A549 (cell line): ENCODE data around the gene SLC25A26.
A peak's percentile ranks its signal among the peaks of the same experiment; 100 is the strongest.

Source experiments
- BHLHE40 ChIP-seq: IDR thresholded peaks from 2 replicates; pipeline ENCODE4 v1.6.1; 2012; ENCODE audit warnings: low read depth, low read length, inconsistent platforms
- CEBPB ChIP-seq, 2 experiments: fragments of >200 bp in 1 of 2; sonication (Bioruptor Twin) in 1 of 2; formaldehyde crosslinking in 1 of 2; IDR thresholded peaks; 2 replicates each; pipeline ENCODE4 v1.6.1; 2012 to 2016
- CHD2 ChIP-seq: fragments of 150-350 bp; IDR thresholded peaks from 2 replicates; pipeline ENCODE4 v1.6.1; 2014; ENCODE audit warnings: low read length; ENCODE audit not compliant: partially characterized antibody
- CTCF ChIP-seq: fragments of >200 bp; sonication (Bioruptor Twin); formaldehyde crosslinking; IDR thresholded peaks from 3 replicates; pipeline ENCODE4 v1.5.1; 2016
- ESRRA ChIP-seq: fragments of 150-350 bp; IDR thresholded peaks from 2 replicates; pipeline ENCODE4 v1.6.1; 2014; ENCODE audit warnings: mild to moderate bottlenecking, low read length, borderline replicate concordance
- HOXB5 ChIP-seq: fragments of 250-450 bp; sonication (Bioruptor Pico); IDR thresholded peaks from 2 replicates; pipeline ENCODE4 v1.5.0; 2020; ENCODE audit warnings: mild to moderate bottlenecking, moderate library complexity
- JUNB ChIP-seq: fragments of >200 bp; sonication (Bioruptor Twin); formaldehyde crosslinking; IDR thresholded peaks from 2 replicates; pipeline ENCODE4 v1.6.1; 2016
- MYC ChIP-seq: IDR thresholded peaks from 2 replicates; pipeline ENCODE4 v1.6.1; 2012; ENCODE audit warnings: mild to moderate bottlenecking, inconsistent platforms, low read length, improper control_type of control experiment, borderline replicate concordance
- PHF8 ChIP-seq: fragments of 200-600 bp; sonication (generic); IDR thresholded peaks from 2 replicates; pipeline ENCODE4 v1.6.1; 2016; ENCODE audit warnings: low read depth, mild to moderate bottlenecking, antibody characterized with exemption, moderate library complexity, borderline replicate concordance
- POLR2A ChIP-seq: IDR thresholded peaks from 2 replicates; pipeline ENCODE4 v1.6.1; 2012; ENCODE audit warnings: mild to moderate bottlenecking, low read length
- RAD21 ChIP-seq, 2 experiments: fragments of >200 bp in 1 of 2; sonication (Bioruptor Twin) in 1 of 2; formaldehyde crosslinking in 1 of 2; IDR thresholded peaks in 1 of 2; conservative IDR thresholded peaks in 1 of 2; 2 replicates in 1 of 2; 3 replicates in 1 of 2; pipeline ENCODE4 v1.6.1; 2012 to 2018; ENCODE audit warnings: inconsistent platforms in 1 of 2
- RNF2 ChIP-seq: fragments of 200-600 bp; sonication (generic); IDR thresholded peaks from 2 replicates; pipeline ENCODE4 v1.6.1; 2016; ENCODE audit warnings: low read depth, mild to moderate bottlenecking, antibody characterized with exemption, moderate library complexity, borderline replicate concordance
- TF ChIP-seq, protein P1 (sequence below): IDR thresholded peaks from 2 replicates; pipeline ENCODE4 v1.6.1; 2012
- TF ChIP-seq, protein P2 (sequence below): IDR thresholded peaks from 2 replicates; pipeline ENCODE4 v1.6.1; 2012

GRCh38 chr3:66196633-66197032, 24.2 kb upstream of the SLC25A26 start:
- no peak for TF ChIP-seq CEBPB (IDR thresholded peaks at IDR 0.05)
- peak; percentile 14; the same call in 1 of the 3 replicates for TF ChIP-seq CTCF
- TF ChIP-seq POLR2A: no peak
- TF ChIP-seq, protein P1, sequence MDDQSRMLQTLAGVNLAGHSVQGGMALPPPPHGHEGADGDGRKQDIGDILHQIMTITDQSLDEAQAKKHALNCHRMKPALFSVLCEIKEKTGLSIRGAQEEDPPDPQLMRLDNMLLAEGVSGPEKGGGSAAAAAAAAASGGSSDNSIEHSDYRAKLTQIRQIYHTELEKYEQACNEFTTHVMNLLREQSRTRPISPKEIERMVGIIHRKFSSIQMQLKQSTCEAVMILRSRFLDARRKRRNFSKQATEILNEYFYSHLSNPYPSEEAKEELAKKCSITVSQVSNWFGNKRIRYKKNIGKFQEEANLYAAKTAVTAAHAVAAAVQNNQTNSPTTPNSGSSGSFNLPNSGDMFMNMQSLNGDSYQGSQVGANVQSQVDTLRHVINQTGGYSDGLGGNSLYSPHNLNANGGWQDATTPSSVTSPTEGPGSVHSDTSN: no peak
- TF ChIP-seq RAD21 (conservative IDR thresholded peaks at IDR 0.05 in 1 of 2, IDR thresholded peaks at IDR 0.05 in 1 of 2): peak; percentile 43 to 60; a peak in 4 of 5 replicates
- TF ChIP-seq CHD2: no peak
- TF ChIP-seq RNF2: no peak
- no peak for TF ChIP-seq BHLHE40
- TF ChIP-seq ESRRA: no peak
- no peak for TF ChIP-seq HOXB5 (CRISPR knock-in tag)
- TF ChIP-seq JUNB: no peak
- no peak for TF ChIP-seq PHF8
- TF ChIP-seq, protein P2, sequence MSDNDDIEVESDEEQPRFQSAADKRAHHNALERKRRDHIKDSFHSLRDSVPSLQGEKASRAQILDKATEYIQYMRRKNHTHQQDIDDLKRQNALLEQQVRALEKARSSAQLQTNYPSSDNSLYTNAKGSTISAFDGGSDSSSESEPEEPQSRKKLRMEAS: no peak
- TF ChIP-seq MYC: no peak
